CD8-positive, alpha-beta T cell (primary cell): ENCODE measurements around the gene REV1. TPM values are rescaled to one million over a fixed set of nuclear protein-coding genes. Genes with fewer than 3 reads are reported as not detected.

Source experiments
- total RNA-seq, 46 experiments: library from RNA in 2 of 46; stranded (reverse) in 2 of 46; gene quantifications; one replicate each; pipeline ENCODE4 v1.2.3 and lab custom pipeline; 2021 to 2026

The REV1 gene
- total RNA-seq, 2 experiments from 2014 or later, result 39.3 to 42.3 TPM

Other genes starting within 250 kb of the REV1 start
- not detected for gene LYG2, start 234.4 kb downstream of the REV1 start, total RNA-seq
- gene LYG1, start 188.8 kb downstream of the REV1 start, total RNA-seq, result 1 to 10 TPM in 1 of 2 experiments, under 1 TPM in 1; 0.81 to 1.1 TPM
- 10 to 100 TPM; 11.4 to 12.9 TPM for gene TXNDC9, start 153.7 kb downstream of the REV1 start, total RNA-seq
- 10 to 100 TPM; 29.2 to 30.4 TPM for gene EIF5B, start 152.6 kb downstream of the REV1 start, total RNA-seq